Heart right ventricle (tissue), 16 donors: ENCODE measurements around the gene SSB. TPM values are rescaled to one million over a fixed set of nuclear protein-coding genes. Genes with fewer than 3 reads are reported as not detected.

ENCODE experiments used
- ATAC-seq, 8 donors: fragments of 200-7000 bp; cut with Tn5 transposase; one replicate each; pipeline ENCODE4 v1.9.1; 2020; ENCODE audit warnings: mild to moderate bottlenecking in 8 of 8, moderate library complexity in 8 of 8, moderate number of reproducible peaks in 1 of 8
- DNase-seq, 2 donors: peaks; one replicate each; pipeline ENCODE4 v3.0.0-alpha.2; 2020
- H3K27ac ChIP-seq, 10 donors: fragments of 200-600 bp; sonication (generic) in 2 of 10; one replicate each; pipeline versions ENCODE4 v1.5.0 to v1.8.0; 2020 to 2022; ENCODE audit warnings: mild to moderate bottlenecking in 3 of 10
- H3K27me3 ChIP-seq, 7 donors: fragments of 200-600 bp; one replicate each; pipeline ENCODE4 v1.8.0; 2021 to 2022; ENCODE audit warnings: mild to moderate bottlenecking in 2 of 7
- H3K36me3 ChIP-seq, 9 donors: fragments of 200-600 bp; sonication (generic) in 1 of 9; one replicate each; pipeline versions ENCODE4 v1.5.0 to v1.8.0; 2020 to 2022; ENCODE audit warnings: mild to moderate bottlenecking in 2 of 9
- H3K4me1 ChIP-seq, 9 donors: fragments of 200-600 bp; sonication (generic) in 1 of 9; one replicate each; pipeline versions ENCODE4 v1.5.0 to v1.8.0; 2020 to 2022; ENCODE audit warnings: mild to moderate bottlenecking in 4 of 9
- H3K4me3 ChIP-seq, 10 donors: fragments of 200-600 bp; sonication (generic) in 2 of 10; one replicate each; pipeline versions ENCODE4 v1.5.0 to v1.8.0; 2020 to 2022; ENCODE audit warnings: mild to moderate bottlenecking in 7 of 10, moderate library complexity in 2 of 10
- H3K9me3 ChIP-seq, 11 donors: fragments of 200-600 bp in 10 of 11; sonication (generic) in 2 of 11; one replicate each; pipeline versions ENCODE4 v1.5.0 to v1.8.0; 2013 to 2022; ENCODE audit warnings: mild to moderate bottlenecking in 2 of 11, control low read depth in 1 of 11, moderate library complexity in 1 of 11
- WGBS, 2 donors: extraction: QIAGEN DNeasy Blood & Tissue Kit; methylation state at CpG; one replicate each; pipeline ENCODE4 v1.1.7; 2013; ENCODE audit warnings: inconsistent platforms in 1 of 2; 5-methylcytosine and 5-hydroxymethylcytosine counted together
- intact Hi-C, 10 donors: fragments of 100-400 bp; cut with DNase I; formaldehyde crosslinking; loops; one replicate each; pipeline versions ENCODE4 v1.11.1 to v1.14.2; 2022
- polyA plus RNA-seq, 2 donors: library from polyadenylated mRNA; stranded (reverse); fragments of 200-250 nt; gene quantifications; one replicate each; pipeline ENCODE4 v1.2.3, GENCODE V29; 2013
- total RNA-seq, 10 donors: library from RNA; stranded (reverse); fragmentation: NEBNext Ultra II Directional in 3 of 10; extraction: Animal tissue kit (Norgen Biotek cat#: 25700) in 3 of 10; gene quantifications; one replicate each; pipeline versions ENCODE4 v1.2.1 to v1.2.4, GENCODE V29; 2021 to 2023
- TF ChIP-seq, protein P1 (sequence below), 9 donors: fragments of 200-600 bp; sonication (generic) in 2 of 9; IDR thresholded peaks; one replicate each; pipeline versions ENCODE4 v1.5.0 to v1.8.0; 2021 to 2022; ENCODE audit warnings: antibody characterized with exemption in 9 of 9, mild to moderate bottlenecking in 5 of 9, moderate library complexity in 1 of 9
- donor health status: Arrhythmogenic right ventricular cardiomyopathy.
- donor health status: ischemic (EF 13 %, LVEDD 7.1; RV severe dilation, severe dysfunction).
- donor health status: healthy with polysubstance abuse.
- donor health status: DM: no; HTN: yes; CAD: no.
- donor health status: DM: no; HTN: no; CAD: no.
- donor health status: ischemic (EF 25% LVEDD 6.9; RV normal size, moderate dysfunction).
- donor health status: ischemic (EF 25% LVEDD 5.7; RV mildly dilated, moderate dysfunction).
- donor health status: healthy.
- donor health status: DM: yes; HTN: yes; CAD: no.
- donor health status: Ischemic cardiomyopathy.
- donor health status: ischemic (EF 35%, LVEDD 5.7; RV mildly dilated, moderate dysfunction).
- donor health status: nonischemic (EF 11% LVEDD 7.7; RV severe dilation, severe dysfunction).
- donor health status: DM: yes; HTN: yes; CAD: no.
- donor health status: PGD.
- donor health status: ischemic (EF 29% LVEDD 5.4; RV normal size, mild dysfunction).
- donor health status: nonischemic (EF 23%, LVEDD 6.1; RV moderate dilation, normal function).

SSB gene
- total and polyA plus RNA-seq, 12 donors, result 44.3 to 69.6 (median 55.3) TPM

DNA sequence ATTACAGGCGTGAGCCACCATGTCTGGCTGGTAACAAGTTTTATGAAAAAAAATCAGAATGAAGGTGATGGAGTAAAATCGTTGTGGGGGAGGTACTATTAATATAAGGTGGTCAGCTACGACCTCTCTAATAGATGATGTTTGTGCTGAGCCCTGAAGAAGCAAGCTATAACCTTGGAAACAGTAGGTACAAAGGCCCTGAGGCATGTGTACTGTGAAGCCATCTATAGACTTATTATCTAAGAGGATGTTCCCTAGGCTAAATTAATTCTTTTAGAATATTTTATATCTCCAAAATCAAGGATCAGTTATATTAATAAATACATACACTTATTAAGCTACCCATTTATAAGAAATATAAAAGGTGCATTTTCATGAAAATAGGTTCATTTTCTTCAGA is 23.3 kb upstream of the SSB start:
- DNase-seq (no peak), ATAC-seq (no peak)
- no peak overlapping the region for H3K27ac ChIP-seq
- intact Hi-C loops, result no loop called here
- H3K27me3 ChIP-seq, result no peaks in the 10 kb centered on the region
- no peaks in the 10 kb centered on the region for H3K36me3 ChIP-seq
- WGBS, 2 donors, result 90 to 95% methylated on average over 3 of the region's 3 CpGs
- TF ChIP-seq, protein P1, sequence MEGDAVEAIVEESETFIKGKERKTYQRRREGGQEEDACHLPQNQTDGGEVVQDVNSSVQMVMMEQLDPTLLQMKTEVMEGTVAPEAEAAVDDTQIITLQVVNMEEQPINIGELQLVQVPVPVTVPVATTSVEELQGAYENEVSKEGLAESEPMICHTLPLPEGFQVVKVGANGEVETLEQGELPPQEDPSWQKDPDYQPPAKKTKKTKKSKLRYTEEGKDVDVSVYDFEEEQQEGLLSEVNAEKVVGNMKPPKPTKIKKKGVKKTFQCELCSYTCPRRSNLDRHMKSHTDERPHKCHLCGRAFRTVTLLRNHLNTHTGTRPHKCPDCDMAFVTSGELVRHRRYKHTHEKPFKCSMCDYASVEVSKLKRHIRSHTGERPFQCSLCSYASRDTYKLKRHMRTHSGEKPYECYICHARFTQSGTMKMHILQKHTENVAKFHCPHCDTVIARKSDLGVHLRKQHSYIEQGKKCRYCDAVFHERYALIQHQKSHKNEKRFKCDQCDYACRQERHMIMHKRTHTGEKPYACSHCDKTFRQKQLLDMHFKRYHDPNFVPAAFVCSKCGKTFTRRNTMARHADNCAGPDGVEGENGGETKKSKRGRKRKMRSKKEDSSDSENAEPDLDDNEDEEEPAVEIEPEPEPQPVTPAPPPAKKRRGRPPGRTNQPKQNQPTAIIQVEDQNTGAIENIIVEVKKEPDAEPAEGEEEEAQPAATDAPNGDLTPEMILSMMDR (IDR thresholded peaks at IDR 0.05), result no peak
- H3K9me3 ChIP-seq, result no peaks in the 10 kb centered on the region
- H3K4me3 ChIP-seq, result no peak overlapping the region
- H3K4me1 ChIP-seq, result no peaks in the 10 kb centered on the region

DNA sequence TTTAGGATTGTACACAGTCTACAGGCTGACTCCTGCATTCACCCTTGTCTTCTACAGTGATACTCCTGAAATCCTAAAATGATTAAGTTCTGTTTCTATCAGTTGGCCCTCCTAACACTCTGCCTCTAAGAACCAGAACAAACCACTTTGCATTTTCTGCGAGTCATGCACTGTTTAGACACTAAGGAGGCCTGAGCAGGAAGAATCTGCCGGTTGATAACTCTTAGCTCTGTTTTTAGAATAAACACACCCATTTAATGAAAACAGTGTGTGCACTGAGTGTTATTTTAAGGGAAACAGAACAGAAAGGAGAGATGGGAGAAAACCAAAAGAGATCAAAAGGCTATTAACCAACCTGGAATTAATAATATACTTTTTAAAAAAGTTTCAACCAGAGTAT is 22.9 kb upstream of the SSB start:
- ATAC-seq (peak in 1 of 8 donors; percentile 42), DNase-seq (no peak)
- Histone ChIP-seq H3K9me3 (no peaks in the 10 kb centered on the region), H3K4me3 (no peak overlapping the region), H3K27me3 (no peaks in the 10 kb centered on the region), H3K27ac (no peak overlapping the region), H3K4me1 (no peaks in the 10 kb centered on the region), H3K36me3 (no peaks in the 10 kb centered on the region)
- intact Hi-C loops, result no loop called here
- WGBS, 2 donors, result 48 to 71% methylated on average over 2 of the region's 2 CpGs
- TF ChIP-seq, protein P1 (IDR thresholded peaks at IDR 0.05), result no peak

DNA sequence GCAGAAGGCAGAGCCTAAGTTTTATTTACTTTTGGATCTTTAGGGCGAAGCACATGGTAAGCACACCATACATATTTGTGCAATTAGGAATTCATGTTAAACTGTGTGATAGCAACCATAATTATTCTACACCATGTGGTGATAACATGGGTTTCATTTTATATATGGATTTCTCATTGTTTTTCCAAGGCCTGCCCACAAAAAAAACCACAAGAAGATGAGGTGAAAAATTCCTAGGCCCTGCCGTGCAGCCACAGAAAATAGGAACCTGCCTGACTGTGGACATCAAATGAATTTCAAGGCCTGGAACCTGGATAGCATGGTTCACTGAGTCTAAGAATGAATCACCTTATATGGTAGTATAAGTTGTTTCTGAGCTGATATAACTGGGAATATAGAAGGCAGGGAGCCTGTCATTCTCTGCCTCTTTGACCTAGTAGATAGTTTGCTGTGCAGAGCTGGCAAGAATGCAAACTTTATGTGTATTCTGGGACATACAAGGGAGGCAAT is 22.4 kb upstream of the SSB start:
- no peak overlapping the region for H3K27ac ChIP-seq
- TF ChIP-seq, protein P1 (IDR thresholded peaks at IDR 0.05), result no peak
- no peak overlapping the region for H3K4me3 ChIP-seq
- intact Hi-C loops, result no loop called here
- no peaks in the 10 kb centered on the region for H3K27me3 ChIP-seq
- no peaks in the 10 kb centered on the region for H3K4me1 ChIP-seq
- DNase-seq (no peak), ATAC-seq (no peak)
- WGBS, 2 donors, result 50 to 73% methylated on average over 2 of the region's 2 CpGs
- no peaks in the 10 kb centered on the region for H3K36me3 ChIP-seq
- no peaks in the 10 kb centered on the region for H3K9me3 ChIP-seq

DNA sequence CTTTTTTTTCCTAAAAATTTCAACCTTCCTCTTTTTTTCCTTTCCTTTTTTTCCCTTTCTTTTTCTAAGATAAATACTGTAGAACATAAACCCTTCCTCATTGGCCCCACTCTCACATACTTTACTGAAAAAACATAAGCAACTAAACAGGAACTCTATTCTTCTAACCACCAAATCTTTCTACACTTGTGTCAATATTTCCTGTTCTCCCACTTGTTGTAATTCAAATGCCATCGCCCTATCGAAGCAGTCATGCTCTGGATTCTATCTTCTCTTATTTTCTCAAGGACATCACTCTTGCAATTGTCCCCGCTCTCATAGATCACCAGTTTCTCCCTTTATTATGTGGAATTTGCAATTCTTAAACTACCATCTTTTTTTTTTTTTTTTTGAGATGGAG is 20.2 kb upstream of the SSB start:
- Histone ChIP-seq H3K9me3 (no peaks in the 10 kb centered on the region), H3K36me3 (no peaks in the 10 kb centered on the region), H3K4me3 (no peak overlapping the region), H3K27ac (no peak overlapping the region), H3K4me1 (no peaks in the 10 kb centered on the region), H3K27me3 (no peaks in the 10 kb centered on the region)
- DNase-seq, result no peak
- intact Hi-C loops, result no loop called here
- no peak for ATAC-seq
- TF ChIP-seq, protein P1 (IDR thresholded peaks at IDR 0.05), result no peak
- 75 to 79% methylated on average over 3 of the region's 3 CpGs for WGBS, 2 donors
